NK-92 treated with Interleukin-12 subunit alpha and Interleukin-12 subunit beta, amount 100 ng/mL, for 24 hours (cell line): ENCODE measurements around the gene PLAU.
"Not testable (repeated sequence)": the region's sequence is repeated elsewhere in the genome, so short reads cannot be mapped to it uniquely, and the experiment has no call there.

Source experiments
- DNase-seq: peaks from one replicate; lab custom pipeline; 2025; lab: John Stamatoyannopoulos, UW

The PLAU gene

GRCh38 chr10:73898730-73899410 lies 12.1 kb upstream of the PLAU start:
- DNase-seq = no peak

DNA sequence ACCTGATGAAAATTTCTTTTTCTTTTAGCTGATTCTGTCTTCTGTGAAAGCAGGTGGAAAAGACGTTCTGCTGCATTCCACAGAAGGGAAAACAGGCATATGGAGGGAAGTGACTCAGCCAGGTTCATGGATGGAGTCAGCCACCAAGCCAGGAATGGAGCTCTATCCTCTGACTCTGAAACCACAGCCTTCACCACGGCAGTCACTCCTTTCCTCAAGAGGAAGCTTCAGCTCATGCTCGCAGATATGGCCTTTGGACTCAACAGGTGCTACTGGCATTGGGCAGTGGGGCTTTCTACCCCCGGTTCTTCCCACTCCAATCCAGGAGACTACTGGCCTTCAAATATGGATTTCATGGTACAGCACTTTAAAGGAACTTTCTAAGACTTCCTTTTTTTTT lies 11.5 kb upstream of the PLAU start:
- DNase-seq = no peak

DNA sequence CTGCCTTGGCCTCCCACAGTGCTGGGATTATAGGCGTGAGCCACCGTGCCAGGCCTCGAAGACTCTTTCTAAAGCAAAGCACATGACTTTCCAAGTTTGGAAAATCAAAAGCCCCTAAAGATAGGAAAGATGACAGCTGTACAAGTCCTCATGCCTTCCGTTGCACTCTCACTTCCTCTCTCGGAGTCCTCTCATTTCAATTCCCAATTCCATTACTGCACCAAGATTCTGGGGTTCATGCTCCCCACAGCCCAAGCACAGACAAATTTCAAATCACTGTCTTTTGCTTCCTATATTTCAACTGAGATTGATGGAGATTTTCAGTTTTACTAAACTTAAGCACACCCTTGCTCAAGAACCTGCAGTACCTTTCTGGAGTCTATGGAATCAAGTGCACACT lies 10.9 kb upstream of the PLAU start:
- DNase-seq = no peak

DNA sequence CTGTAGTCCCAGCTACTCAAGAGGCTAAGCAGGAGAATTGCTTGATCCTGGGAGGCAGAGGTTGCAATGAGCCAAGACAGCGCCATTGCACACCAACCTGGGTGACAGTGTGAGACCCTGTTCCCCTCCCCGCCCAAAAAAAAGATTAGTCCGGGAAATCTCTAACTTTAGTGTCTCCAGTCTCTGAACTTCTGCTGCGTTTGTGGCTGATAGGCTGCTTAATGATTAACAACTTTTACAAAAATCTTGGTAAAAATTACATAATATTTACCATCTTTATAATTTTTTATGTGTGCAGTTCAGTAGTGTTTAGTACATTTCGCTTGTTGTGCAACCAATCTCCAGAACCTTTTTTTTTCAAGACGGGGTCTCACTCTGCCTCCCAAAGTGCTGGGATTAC lies 9.7 kb upstream of the PLAU start:
- DNase-seq = no peak

DNA sequence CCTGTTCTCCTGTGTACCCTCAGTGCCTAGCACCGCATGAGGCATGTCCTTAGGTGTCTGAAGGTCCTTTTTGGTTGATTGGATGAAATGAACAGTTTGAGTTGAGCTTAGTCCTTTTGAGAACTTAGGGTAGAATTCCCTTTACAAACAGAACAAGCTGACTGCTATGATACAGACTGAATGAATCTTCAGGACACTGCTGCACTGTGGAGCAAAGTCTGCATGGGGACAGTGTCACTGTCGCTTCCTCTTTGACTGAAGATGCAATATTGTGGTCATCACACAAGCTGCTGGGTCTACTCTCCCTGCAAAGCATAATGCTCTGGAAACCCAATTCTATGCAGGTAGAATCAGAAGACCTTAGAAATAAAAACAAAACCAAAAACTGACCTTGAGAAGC lies 8.6 kb upstream of the PLAU start:
- DNase-seq = no peak

DNA sequence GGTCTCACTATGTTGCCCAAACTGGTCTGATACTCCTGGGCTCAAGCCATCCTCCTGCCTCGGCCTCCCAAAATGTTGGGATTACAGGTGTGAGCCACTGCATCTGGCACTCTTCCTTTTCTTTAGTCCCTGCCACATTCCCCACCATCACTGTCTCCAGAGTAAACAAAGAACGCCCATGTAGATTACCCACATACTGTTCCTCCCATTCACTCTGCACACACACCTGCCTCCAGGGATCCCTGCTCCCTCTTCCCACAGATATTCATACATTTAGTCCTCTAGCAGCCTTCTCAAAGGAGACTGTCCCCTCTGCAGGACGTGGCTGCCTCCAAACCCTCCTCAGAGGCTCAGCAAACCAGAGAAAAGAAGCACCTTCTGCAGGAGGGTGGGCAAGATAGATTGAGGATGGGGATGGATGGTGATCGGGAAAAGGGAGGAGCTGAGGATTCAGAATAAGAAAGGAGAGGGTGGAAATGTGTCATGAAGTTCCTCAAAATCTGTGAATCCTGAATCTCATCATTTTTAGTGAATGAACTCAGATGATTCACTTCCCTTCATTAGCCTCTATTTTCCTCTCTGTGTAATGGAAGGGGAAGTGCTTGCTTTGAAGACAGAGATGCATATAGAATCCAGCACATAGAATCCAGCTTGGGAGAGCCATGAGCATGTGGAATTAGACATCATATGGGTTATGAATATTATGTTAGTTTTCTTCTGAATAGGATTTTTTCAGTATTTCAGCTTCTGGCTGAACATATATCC lies 5.5 kb upstream of the PLAU start:
- DNase-seq = no peak

- no peak for DNase-seq
Measured at GRCh38 chr10:73906524-73907447, 4.1 kb upstream of the PLAU start.

DNA sequence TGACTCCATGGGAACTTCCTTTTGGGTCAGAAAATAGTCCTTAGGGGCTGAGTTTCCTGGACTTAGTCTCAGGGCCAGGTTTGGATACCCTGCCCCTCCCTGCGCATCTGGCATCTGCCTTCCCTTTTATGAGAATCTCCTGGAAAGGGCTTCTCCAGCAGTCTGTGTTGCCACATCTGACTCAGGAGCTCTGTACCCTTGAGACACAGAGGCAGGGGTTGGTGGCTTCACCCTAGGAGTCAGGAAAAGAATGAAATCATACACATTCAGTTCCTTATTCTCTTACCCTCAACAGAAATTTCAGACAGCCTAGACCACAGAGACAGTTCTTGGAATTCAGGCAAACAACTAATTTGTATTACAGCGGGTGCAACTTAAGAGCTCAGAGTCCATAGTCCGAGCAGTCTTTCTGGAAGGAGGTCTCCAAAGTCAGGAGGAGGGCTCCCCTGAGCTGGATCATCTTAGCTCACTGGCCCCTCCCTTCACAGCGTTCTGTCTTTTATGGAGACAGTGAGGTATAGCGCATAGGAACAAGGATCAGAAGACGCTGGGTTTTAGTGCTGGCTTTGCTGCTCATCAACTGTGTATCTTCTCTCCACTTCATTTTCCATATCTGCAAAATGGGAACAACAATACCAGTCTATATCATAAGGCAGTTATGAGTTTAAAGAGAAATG lies 3.0 kb upstream of the PLAU start:
- no peak for DNase-seq

DNA sequence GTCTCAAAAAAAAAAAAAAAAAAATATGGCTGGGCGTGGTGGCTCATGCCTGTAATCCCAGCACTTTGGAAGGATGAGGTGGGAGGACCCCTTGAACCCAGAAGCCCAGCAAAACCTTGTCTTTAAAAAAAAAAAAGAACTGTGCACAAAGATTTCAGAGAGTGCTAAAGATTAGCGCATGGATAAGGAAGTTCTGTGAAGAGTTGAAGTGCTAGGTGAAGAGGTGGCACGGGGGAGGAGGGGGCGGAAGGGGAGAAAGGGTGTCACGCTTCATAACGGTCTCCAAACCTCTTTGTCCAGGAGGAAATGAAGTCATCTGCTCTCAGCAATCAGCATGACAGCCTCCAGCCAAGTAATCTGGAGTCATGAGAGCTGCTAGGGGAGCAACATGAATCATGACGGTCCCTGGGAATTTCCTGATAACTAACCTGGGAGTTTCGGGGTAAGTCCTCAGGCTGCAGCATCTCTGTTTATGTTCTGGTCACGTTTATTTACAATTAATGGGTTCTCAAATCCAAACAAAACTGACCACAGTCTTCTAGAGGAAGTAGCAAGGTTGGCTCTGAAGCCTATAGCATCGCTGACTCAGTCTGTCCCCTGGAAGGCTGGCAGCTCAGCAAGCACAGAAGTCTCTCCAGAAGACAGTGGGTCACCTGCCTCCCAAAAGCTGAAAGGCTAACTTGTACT lies 1.9 kb upstream of the PLAU start:
- peak; percentile 73 for DNase-seq

- no peak for DNase-seq
Measured at GRCh38 chr10:73909540-73910115, 1.3 kb upstream of the PLAU start.

DNA sequence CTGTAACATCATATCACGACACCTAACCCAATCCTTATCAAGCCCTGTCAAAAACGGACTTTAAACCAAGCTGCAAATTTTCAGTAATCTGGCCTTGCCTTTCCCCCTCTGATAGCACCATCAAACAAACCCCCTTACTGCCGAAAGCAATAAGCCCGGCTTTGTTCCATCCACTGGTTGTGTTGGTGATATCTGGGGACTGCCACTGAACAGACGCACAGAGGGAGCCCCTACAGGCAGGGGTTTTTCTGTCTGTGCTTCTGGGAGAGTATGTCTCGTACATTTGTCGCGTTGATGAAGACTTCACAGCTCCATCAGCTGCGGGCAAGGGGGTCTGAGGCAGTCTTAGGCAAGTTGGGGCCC lies 550 bp upstream of the PLAU start:
- DNase-seq = no peak

DNA sequence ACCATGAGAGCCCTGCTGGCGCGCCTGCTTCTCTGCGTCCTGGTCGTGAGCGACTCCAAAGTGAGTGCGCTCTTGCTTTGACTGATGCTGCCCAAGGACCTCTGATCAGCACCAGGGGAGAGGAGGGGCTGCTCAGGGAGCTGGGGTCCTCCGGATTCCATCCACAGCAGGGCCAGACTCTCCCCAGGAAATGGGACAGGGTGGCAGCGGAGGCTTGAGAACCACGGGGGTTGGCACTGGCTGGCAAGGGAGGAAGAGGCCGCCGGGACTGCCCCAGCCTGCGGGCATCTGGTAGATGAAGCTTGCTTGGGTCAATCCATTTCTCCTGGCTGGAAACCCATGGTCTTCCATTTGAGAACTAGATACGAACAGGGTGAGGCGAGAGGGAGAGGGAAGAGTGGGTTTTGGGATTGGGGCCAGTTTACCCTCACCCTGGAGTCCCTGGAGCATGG lies 647 bp downstream of the PLAU start:
- no peak for DNase-seq

DNA sequence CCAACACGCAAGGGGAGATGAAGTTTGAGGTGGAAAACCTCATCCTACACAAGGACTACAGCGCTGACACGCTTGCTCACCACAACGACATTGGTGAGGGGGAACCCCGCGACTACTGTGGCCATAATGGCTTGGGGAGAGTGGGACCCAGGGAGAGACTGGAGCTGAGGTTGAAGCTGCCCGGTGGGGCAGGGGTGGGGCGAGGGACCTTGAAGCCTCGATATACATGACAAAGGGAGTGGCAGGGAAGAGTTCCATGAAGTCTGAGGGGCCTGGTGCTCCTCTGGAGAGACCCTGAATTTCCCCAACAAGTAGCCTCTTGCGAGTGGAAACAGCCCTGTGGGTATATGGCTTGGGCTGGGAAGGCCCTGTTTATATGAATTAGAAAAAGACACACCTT lies 3.1 kb downstream of the PLAU start:
- DNase-seq = no peak

- no peak for DNase-seq
Measured at GRCh38 chr10:73915206-73915851, 4.4 kb downstream of the PLAU start.

DNA sequence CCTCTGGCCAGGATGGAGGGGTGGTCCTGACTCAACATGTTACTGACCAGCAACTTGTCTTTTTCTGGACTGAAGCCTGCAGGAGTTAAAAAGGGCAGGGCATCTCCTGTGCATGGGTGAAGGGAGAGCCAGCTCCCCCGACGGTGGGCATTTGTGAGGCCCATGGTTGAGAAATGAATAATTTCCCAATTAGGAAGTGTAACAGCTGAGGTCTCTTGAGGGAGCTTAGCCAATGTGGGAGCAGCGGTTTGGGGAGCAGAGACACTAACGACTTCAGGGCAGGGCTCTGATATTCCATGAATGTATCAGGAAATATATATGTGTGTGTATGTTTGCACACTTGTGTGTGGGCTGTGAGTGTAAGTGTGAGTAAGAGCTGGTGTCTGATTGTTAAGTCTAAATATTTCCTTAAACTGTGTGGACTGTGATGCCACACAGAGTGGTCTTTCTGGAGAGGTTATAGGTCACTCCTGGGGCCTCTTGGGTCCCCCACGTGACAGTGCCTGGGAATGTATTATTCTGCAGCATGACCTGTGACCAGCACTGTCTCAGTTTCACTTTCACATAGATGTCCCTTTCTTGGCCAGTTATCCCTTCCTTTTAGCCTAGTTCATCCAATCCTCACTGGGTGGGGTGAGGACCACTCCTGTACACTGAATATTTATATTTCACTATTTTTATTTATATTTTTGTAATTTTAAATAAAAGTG lies 6.0 kb downstream of the PLAU start:
- no peak for DNase-seq

- DNase-seq = no peak
Measured at GRCh38 chr10:73917566-73918305, 6.8 kb downstream of the PLAU start.

DNA sequence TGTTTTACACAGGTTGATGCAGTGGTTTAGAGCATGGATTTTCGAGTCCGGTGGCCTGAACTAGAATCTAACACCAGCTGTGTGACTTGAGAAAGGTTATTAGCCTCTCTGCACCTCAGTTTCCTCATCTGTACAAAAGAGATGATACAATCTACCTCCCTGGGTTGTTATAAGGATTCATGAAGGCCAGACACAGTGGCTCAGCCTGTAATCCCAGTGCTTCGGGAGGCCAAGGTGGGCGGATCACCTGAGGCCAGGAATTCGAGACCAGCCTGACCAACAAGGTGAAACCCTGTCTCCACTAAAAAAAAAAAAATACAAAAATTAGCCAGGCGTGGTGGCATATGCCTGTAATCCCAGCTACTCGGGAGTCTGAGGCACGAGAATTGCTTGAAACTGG lies 8.5 kb downstream of the PLAU start:
- not testable (repeated sequence) for DNase-seq

- DNase-seq = no peak
Measured at GRCh38 chr10:73920089-73920488, 9.2 kb downstream of the PLAU start.
